HL-60 (cell line): ENCODE data around the gene CEP170.

Experiments used
- DNase-seq, 2 experiments: peaks; one replicate each; pipeline ENCODE4 v3.0.0-alpha.2; 2010 to 2020; ENCODE audit warnings: low read depth in 1 of 2, low spot score in 1 of 2
- H3K27ac ChIP-seq: fragments of 250-450 bp; sonication (Bioruptor Pico); replicated peaks from 2 replicates; pipeline ENCODE4 v1.5.1; 2020; ENCODE audit warnings: mild to moderate bottlenecking, moderate library complexity
- H3K27me3 ChIP-seq: fragments of 250-450 bp; sonication (Bioruptor Pico); 2 replicates; pipeline ENCODE4 v1.5.1; 2021; ENCODE audit warnings: mild to moderate bottlenecking, moderate library complexity; ENCODE audit not compliant: insufficient read depth, poor library complexity, severe bottlenecking
- H3K4me3 ChIP-seq: replicated peaks from 2 replicates; pipeline ENCODE4 v1.5.1; 2011; ENCODE audit warnings: mild to moderate bottlenecking, control low read depth, low read length; ENCODE audit not compliant: insufficient read depth
- GABPA ChIP-seq: IDR thresholded peaks from 2 replicates; pipeline ENCODE4 v1.6.1; 2012; ENCODE audit warnings: low read depth
- POLR2AphosphoS5 ChIP-seq: IDR thresholded peaks from 2 replicates; pipeline ENCODE4 v1.6.1; 2012; ENCODE audit warnings: low read depth
- SPI1 ChIP-seq: IDR thresholded peaks from 2 replicates; pipeline ENCODE4 v1.6.1; 2012; ENCODE audit warnings: low read depth, mild to moderate bottlenecking, borderline replicate concordance
- TF ChIP-seq, protein P1 (sequence below): IDR thresholded peaks from 2 replicates; pipeline ENCODE4 v1.6.1; 2012; ENCODE audit warnings: low read depth; ENCODE audit not compliant: insufficient replicate concordance
- TF ChIP-seq, protein P2 (sequence below): IDR thresholded peaks from one replicate; pipeline ENCODE4 v1.5.1; 2011; ENCODE audit warnings: low read length, control low read depth, inconsistent platforms; ENCODE audit not compliant: insufficient read depth

CEP170 gene

DNA sequence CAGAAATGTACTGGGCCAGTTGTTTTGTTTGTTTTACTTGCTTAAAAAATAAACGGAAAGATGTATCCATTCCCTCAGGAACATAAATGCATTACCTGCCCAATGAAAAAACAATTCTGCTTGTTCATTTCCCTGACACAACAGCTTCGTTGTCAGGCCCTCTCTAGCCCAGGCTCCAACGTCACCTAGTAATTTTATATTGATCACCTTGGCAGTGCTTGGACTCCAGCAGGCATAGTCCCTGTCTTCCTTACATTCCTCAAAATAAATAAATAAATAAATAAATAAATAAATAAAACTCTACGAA lies 1.2 kb downstream of the CEP170 start:
- no peak for TF ChIP-seq GABPA
- TF ChIP-seq POLR2AphosphoS5, result no peak
- TF ChIP-seq SPI1, result no peak
- TF ChIP-seq, protein P1, sequence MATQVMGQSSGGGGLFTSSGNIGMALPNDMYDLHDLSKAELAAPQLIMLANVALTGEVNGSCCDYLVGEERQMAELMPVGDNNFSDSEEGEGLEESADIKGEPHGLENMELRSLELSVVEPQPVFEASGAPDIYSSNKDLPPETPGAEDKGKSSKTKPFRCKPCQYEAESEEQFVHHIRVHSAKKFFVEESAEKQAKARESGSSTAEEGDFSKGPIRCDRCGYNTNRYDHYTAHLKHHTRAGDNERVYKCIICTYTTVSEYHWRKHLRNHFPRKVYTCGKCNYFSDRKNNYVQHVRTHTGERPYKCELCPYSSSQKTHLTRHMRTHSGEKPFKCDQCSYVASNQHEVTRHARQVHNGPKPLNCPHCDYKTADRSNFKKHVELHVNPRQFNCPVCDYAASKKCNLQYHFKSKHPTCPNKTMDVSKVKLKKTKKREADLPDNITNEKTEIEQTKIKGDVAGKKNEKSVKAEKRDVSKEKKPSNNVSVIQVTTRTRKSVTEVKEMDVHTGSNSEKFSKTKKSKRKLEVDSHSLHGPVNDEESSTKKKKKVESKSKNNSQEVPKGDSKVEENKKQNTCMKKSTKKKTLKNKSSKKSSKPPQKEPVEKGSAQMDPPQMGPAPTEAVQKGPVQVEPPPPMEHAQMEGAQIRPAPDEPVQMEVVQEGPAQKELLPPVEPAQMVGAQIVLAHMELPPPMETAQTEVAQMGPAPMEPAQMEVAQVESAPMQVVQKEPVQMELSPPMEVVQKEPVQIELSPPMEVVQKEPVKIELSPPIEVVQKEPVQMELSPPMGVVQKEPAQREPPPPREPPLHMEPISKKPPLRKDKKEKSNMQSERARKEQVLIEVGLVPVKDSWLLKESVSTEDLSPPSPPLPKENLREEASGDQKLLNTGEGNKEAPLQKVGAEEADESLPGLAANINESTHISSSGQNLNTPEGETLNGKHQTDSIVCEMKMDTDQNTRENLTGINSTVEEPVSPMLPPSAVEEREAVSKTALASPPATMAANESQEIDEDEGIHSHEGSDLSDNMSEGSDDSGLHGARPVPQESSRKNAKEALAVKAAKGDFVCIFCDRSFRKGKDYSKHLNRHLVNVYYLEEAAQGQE, result no peak
- TF ChIP-seq, protein P2, sequence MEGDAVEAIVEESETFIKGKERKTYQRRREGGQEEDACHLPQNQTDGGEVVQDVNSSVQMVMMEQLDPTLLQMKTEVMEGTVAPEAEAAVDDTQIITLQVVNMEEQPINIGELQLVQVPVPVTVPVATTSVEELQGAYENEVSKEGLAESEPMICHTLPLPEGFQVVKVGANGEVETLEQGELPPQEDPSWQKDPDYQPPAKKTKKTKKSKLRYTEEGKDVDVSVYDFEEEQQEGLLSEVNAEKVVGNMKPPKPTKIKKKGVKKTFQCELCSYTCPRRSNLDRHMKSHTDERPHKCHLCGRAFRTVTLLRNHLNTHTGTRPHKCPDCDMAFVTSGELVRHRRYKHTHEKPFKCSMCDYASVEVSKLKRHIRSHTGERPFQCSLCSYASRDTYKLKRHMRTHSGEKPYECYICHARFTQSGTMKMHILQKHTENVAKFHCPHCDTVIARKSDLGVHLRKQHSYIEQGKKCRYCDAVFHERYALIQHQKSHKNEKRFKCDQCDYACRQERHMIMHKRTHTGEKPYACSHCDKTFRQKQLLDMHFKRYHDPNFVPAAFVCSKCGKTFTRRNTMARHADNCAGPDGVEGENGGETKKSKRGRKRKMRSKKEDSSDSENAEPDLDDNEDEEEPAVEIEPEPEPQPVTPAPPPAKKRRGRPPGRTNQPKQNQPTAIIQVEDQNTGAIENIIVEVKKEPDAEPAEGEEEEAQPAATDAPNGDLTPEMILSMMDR, result no peak
- Histone ChIP-seq H3K27ac (peak overlapping the region; percentile 92), H3K4me3 (peak overlapping the region; percentile 74), H3K27me3 (no peaks in the 10 kb centered on the region)
- DNase-seq, result peak in 1 of 2 experiments; percentile 15

DNA sequence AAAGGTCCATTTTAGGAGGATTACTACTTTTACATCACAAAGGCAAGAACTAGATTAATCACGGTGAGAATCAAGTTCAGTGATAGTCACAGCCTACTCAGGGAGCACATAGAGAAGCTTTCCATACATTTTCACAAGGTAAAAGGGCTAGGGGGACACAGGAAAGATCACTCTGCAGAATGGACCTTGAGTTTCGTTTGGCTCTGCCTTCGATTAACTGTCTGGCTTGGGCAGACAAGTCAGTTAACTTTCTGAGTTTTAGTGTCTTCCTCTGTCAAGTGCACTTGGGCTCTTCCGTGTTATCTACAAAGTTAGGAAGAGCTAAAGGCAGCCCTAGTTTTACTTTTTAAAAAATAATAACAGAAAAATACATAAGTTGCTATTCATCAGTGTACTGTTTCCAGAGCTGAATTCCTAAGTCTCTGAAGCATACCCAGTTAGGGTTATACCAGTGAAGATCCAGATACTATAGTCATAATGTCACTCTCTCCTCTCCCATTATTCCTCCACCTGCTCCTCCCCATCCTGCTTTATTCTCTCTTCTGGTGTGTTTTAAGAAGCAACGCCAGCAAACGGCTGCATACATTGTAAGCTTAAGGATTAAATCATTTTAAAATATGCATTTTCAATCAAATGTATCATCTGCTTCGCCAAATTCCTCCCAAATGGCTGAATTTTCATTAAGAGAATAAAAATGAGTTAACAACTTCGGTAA lies 1.7 kb downstream of the CEP170 start:
- no peak for TF ChIP-seq GABPA
- no peak for TF ChIP-seq SPI1
- TF ChIP-seq, protein P1, result no peak
- no peak for TF ChIP-seq POLR2AphosphoS5
- TF ChIP-seq, protein P2, result no peak
- DNase-seq, result no peak
- no peaks in the 10 kb centered on the region for H3K27me3 ChIP-seq
- H3K4me3 ChIP-seq, result peak overlapping the region; percentile 74
- H3K27ac ChIP-seq, result peak overlapping the region; percentile 92

DNA sequence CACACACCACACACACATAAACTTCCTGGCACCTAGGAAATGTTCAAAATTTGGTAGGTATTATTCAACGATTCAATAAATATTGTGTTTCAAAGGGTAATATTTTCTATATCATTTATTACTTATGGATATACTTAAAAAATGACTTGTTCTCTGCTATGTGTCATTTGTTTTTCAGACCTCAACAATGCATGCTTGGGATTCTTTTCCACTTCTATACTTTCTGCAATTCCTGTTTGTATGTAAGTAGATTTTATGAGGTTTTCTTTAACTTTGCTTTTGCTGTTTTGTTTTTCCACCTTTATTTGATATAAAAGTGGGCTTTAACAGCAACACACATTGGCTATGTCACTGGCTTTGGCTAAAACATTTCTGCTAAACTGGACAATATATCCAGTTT lies 3.5 kb downstream of the CEP170 start:
- no peak for TF ChIP-seq SPI1
- TF ChIP-seq, protein P1, result no peak
- no peak for TF ChIP-seq POLR2AphosphoS5
- TF ChIP-seq, protein P2, result no peak
- no peak for TF ChIP-seq GABPA
- H3K27ac ChIP-seq, result no peak overlapping the region
- DNase-seq, result no peak
- H3K4me3 ChIP-seq, result no peak overlapping the region
- no peaks in the 10 kb centered on the region for H3K27me3 ChIP-seq
